Uterus (tissue), 4 donors: Measurements from ENCODE around the gene RPS15. TPM values are rescaled to one million over a fixed set of nuclear protein-coding genes. Genes with fewer than 3 reads are reported as not detected.

Experiments
- DNase-seq, 2 donors: peaks; one replicate each; pipeline ENCODE4 v3.0.0-alpha.2; 2019 to 2020
- H3K27ac ChIP-seq, 2 donors: fragments of 200-600 bp; sonication (generic); 1 replicate in 1 of 2; 2 replicates in 1 of 2; pipeline ENCODE4 v1.5.1; 2016 to 2018
- H3K27me3 ChIP-seq, 2 donors: fragments of 200-600 bp; sonication (generic); one replicate each; pipeline ENCODE4 v1.5.1; 2018 to 2019; ENCODE audit warnings: control low read depth in 1 of 2
- H3K36me3 ChIP-seq, 2 donors: fragments of 200-600 bp; sonication (generic); one replicate each; pipeline ENCODE4 v1.5.1; 2019; ENCODE audit warnings: control low read depth in 1 of 2
- H3K4me1 ChIP-seq, 2 donors: fragments of 200-600 bp; sonication (generic); one replicate each; pipeline ENCODE4 v1.5.1; 2018 to 2019; ENCODE audit warnings: control low read depth in 1 of 2
- H3K4me3 ChIP-seq, 2 donors: fragments of 200-600 bp; sonication (generic); 1 replicate in 1 of 2; 2 replicates in 1 of 2; pipeline ENCODE4 v1.5.1; 2018 to 2019; ENCODE audit warnings: mild to moderate bottlenecking in 1 of 2
- H3K9me3 ChIP-seq, 2 donors: fragments of 200-600 bp; sonication (generic); one replicate each; pipeline ENCODE4 v1.5.1; 2019; ENCODE audit warnings: control low read depth in 1 of 2
- CTCF ChIP-seq, 4 experiments: fragments of 200-600 bp in 2 of 4; fragments of 450-650 bp in 2 of 4; sonication (generic) in 2 of 4; IDR thresholded peaks; one replicate each; pipeline ENCODE4 v1.5.1; 2016 to 2019; ENCODE audit warnings: antibody characterized with exemption in 4 of 4, mild to moderate bottlenecking in 2 of 4, moderate library complexity in 1 of 4
- POLR2A ChIP-seq, 2 donors: fragments of 450-650 bp; IDR thresholded peaks; one replicate each; pipeline ENCODE4 v1.6.1; 2016; ENCODE audit warnings: antibody characterized with exemption in 2 of 2, mild to moderate bottlenecking in 1 of 2, moderate library complexity in 1 of 2
- intact Hi-C: fragments of 100-400 bp; cut with DNase I; formaldehyde crosslinking; loops from one replicate; pipeline ENCODE4 v1.15.1; 2023; ENCODE audit warnings: low total_unique reads
- total RNA-seq, 4 donors: library from RNA; depleted of rRNA in 3 of 4; stranded (reverse); fragments of >200 nt in 3 of 4; gene quantifications; one replicate each; pipeline versions ENCODE4 v1.1.0 to v1.2.4, GENCODE V29; 2014 to 2023
- donor health status: DM: yes; HTN: yes; CAD: no.

The RPS15 gene
- total RNA-seq, 4 donors from 2014 or later, result 648 to 5,728 (median 1,854) TPM

GRCh38 chr19:1427221-1427920, 10.8 kb upstream of the RPS15 start:
- Histone ChIP-seq H3K4me1 (peaks cover 0 to 6% of the 10 kb centered on the region in 2 donors), H3K4me3 (no peak overlapping the region), H3K27me3 (no peaks in the 10 kb centered on the region), H3K27ac (no peak overlapping the region), H3K36me3 (no peaks in the 10 kb centered on the region), H3K9me3 (no peaks in the 10 kb centered on the region)
- intact Hi-C loops, result no loop called here
- DNase-seq, result no peak
- TF ChIP-seq POLR2A (IDR thresholded peaks at IDR 0.05) (no peak), CTCF (IDR thresholded peaks at IDR 0.05) (no peak)

- Histone ChIP-seq H3K4me3 (no peak overlapping the region), H3K27me3 (no peaks in the 10 kb centered on the region), H3K4me1 (no peaks in the 10 kb centered on the region), H3K9me3 (no peaks in the 10 kb centered on the region), H3K27ac (no peak overlapping the region), H3K36me3 (no peaks in the 10 kb centered on the region)
- no peak for DNase-seq
- intact Hi-C loops, result no loop called here
- TF ChIP-seq CTCF (IDR thresholded peaks at IDR 0.05) (no peak), POLR2A (IDR thresholded peaks at IDR 0.05) (no peak)
Observed at GRCh38 chr19:1428738-1429391, 9.3 kb upstream of the RPS15 start.

DNA sequence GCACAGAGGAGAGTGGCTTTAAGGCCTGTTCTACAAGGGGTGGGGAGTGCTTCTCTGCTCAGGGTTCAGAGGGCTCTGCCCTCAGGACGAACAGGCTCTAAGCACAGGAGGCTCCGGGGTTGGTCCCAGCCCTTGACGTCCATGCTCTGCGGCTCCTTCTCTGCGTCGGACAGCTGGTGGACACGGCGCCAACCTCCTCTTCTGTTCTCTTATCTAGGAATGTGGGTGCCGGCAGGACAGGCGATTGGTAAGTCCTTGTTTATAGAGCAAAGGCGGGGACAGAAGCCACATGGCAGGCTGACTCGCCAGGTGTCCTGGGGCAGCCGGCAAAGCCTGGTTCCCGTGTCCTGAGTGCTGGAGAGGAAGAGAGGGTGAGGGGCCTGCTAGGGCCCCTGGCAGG, 8.4 kb upstream of the RPS15 start:
- H3K9me3 ChIP-seq, result no peaks in the 10 kb centered on the region
- intact Hi-C loops, result no loop called here
- DNase-seq, result peak in 1 of 2 donors; percentile 13
- H3K4me3 ChIP-seq, result no peak overlapping the region
- H3K27ac ChIP-seq, result no peak overlapping the region
- TF ChIP-seq CTCF (IDR thresholded peaks at IDR 0.05), result no peak
- no peak for TF ChIP-seq POLR2A (IDR thresholded peaks at IDR 0.05)
- H3K4me1 ChIP-seq, result no peaks in the 10 kb centered on the region
- H3K36me3 ChIP-seq, result no peaks in the 10 kb centered on the region
- no peaks in the 10 kb centered on the region for H3K27me3 ChIP-seq

DNA sequence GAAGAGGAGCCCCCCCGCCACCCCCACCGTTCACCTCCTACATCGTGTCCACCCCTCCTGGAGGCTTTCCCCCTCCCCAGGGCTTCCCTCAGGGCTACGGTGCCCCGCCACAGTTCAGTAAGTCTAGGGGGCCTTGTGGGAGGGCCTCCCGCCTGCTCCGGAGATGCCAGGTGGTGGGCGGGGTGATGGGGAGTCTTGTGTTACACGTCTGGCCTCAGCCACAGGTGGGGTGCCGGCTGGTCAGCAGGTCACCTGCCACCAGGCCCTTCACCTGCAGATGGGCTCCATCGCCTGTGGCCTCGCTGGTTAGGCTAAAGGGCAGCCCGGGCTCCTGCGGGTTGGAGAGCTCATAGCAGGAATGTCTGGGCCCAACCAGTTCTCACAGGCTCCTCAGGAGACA, 8.0 kb upstream of the RPS15 start:
- no peaks in the 10 kb centered on the region for H3K9me3 ChIP-seq
- no peaks in the 10 kb centered on the region for H3K27me3 ChIP-seq
- TF ChIP-seq POLR2A (IDR thresholded peaks at IDR 0.05), result no peak
- no peak overlapping the region for H3K27ac ChIP-seq
- intact Hi-C loops, result no loop called here
- no peak overlapping the region for H3K4me3 ChIP-seq
- no peaks in the 10 kb centered on the region for H3K4me1 ChIP-seq
- DNase-seq, result no peak
- no peaks in the 10 kb centered on the region for H3K36me3 ChIP-seq

DNA sequence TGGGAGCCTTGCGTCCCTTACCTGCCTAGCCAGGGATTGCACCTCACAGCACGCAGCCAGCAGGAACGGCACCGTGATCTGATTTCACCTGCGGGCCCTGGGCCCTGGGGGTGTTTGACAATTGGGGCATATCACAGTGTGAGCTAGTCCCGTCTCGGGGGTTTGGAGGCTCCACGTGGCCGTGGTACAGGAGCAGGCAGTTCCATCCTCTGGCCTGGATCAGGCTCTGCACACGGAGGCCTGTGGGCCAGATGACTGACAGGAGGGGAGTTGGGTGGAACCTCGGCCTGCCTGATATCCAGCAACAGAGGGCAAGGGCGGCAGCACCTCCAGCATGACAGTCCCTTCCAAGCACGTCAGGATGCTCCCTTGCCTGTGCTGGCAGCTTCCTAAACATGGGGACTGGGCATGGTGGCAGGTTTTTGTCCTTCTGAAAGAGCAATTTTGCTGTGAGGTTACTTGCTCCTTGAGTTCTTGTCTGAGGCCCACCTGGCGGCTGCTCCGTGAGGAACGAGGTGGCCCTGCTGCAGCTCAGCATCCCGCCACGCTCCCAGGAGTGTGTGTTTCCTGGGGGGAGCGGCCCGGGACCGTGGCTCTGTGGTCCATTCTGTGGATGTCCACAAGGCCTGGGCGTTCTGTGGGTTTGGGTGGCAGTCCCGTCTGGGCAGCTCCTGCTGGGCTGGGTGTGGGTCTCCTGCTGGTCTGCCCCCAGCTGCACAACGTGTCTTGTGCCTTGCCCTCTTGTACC, 6.3 kb upstream of the RPS15 start:
- TF ChIP-seq CTCF (IDR thresholded peaks at IDR 0.05), result no peak
- TF ChIP-seq POLR2A (IDR thresholded peaks at IDR 0.05), result no peak
- no peaks in the 10 kb centered on the region for H3K9me3 ChIP-seq
- no peaks in the 10 kb centered on the region for H3K27me3 ChIP-seq
- H3K27ac ChIP-seq, result no peak overlapping the region
- intact Hi-C loops, result no loop called here
- no peak for DNase-seq
- no peak overlapping the region for H3K4me3 ChIP-seq
- H3K4me1 ChIP-seq, result no peaks in the 10 kb centered on the region
- H3K36me3 ChIP-seq, result no peaks in the 10 kb centered on the region
